Measurements from ENCODE around the gene CYTH1.

DNA sequence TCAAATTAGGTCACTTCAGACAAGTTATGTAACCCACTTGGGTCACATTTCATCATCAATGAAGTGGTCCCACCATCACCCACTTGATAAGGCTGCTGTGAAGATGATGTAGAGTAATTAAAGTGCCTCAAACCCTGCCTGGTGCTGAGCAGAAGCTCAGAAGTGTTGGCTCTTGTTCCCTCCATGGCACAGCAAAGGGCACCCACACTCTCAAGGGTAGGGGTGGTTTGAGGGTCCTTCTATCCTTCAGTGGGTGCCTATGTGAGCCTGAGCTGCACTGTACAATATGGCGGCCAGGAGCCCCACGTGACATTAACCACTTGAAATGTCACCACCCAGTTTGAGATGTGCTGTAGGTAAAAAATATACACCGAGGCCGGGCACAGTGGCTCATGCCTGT, 71.5 kb downstream of the CYTH1 start:
- TF ChIP-seq, protein P1, sequence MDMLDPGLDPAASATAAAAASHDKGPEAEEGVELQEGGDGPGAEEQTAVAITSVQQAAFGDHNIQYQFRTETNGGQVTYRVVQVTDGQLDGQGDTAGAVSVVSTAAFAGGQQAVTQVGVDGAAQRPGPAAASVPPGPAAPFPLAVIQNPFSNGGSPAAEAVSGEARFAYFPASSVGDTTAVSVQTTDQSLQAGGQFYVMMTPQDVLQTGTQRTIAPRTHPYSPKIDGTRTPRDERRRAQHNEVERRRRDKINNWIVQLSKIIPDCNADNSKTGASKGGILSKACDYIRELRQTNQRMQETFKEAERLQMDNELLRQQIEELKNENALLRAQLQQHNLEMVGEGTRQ (IDR thresholded peaks at IDR 0.05), result no peak
- no peak for TF ChIP-seq SREBF2 (IDR thresholded peaks at IDR 0.05)
- TF ChIP-seq, protein P2, sequence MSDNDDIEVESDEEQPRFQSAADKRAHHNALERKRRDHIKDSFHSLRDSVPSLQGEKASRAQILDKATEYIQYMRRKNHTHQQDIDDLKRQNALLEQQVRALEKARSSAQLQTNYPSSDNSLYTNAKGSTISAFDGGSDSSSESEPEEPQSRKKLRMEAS (IDR thresholded peaks at IDR 0.05), result no peak
- TF ChIP-seq HOXA7 (CRISPR knock-in tag; IDR thresholded peaks at IDR 0.05), result no peak
- no peak for TF ChIP-seq CBX8 (IDR thresholded peaks at IDR 0.05)
- TF ChIP-seq NFE2L2 (conservative IDR thresholded peaks at IDR 0.05; ENCODE audit: low read length), result no peak
